Medulla oblongata (tissue), 1 donor: ENCODE results near the gene DSCAM.
"Not testable (repeated sequence)": the region's sequence is repeated elsewhere in the genome, so short reads cannot be mapped to it uniquely, and the experiment has no call there.

Experiments used
- DNase-seq: peaks from one replicate; pipeline ENCODE4 v3.0.0-alpha.2; 2015; ENCODE audit errors: extremely low spot score

DSCAM gene

DNA sequence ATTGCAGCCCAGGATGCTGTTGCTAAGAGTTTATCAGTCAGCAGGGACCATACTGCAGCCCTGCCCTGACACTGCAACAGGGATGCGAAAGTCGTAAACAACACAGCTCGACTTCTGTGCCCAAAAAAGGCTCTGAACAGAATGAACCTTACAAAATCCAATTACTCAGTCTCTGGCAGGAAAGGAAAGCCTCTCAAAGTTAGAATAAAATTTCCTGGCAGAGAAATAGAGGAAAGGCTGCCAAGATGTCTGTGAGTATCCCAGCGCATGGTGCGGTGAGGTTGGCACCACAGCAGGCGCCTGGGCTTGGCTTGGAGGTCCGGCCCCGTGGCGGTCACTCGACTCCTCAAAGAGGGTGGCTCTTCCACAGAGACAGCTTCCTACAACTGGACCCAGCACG lies 794.0 kb downstream of the DSCAM start:
- DNase-seq = peak; percentile 83

DNA sequence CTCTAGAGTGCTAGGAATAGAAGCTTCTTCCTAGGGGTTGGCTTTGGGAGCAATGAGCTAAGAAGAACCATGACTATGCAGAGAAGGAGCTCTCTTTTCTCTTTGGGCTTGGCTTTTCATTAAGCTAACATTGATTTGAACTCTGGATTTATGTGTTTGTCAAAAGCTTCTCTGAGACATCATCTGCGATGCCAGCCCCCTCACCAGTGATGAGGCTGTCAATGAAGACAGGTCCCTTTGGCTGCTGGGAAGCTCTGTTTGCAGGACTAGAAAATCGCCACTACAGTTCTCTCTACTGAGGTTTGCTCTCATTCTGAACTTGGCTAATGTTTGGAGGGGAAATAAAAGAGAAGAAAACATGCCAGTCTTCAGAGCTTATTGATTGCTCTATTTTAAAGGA lies 794.7 kb downstream of the DSCAM start:
- DNase-seq = no peak

DNA sequence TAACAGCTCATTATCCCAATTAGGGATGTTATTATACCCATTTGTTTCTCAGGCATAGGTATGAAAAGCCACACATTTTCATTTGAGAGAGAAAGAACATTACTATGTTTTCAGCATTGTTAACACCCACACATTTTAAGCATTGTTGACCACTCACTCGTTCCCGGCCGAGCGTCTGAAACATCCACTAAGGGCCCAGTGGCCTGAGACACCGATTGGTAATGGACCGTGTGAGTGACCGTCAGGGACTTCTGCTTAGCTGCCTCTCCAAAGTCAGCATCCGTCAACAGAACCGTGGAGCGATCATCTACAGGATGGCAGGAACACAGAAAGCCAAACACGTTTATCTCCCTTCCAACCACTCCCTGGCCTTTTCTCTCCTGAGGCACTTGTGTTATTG lies 795.2 kb downstream of the DSCAM start:
- DNase-seq = no peak

DNA sequence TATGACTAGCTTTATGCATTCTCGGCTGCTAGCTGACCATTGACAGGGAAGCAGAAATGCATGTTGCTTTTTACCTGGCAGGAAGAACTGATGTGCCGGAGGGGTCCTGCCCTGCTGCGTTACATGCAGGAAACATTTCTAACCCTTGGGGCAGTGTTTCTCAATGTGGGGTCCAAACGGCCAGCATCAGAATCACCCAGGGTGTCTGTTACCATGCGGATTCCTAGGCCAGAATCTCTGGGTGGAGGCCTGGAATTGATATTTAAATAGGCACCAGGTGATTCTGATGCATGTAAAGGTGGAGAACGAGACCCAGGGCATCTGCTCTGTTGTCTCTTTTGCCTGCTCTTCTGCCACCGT lies 797.0 kb downstream of the DSCAM start:
- no peak for DNase-seq

DNA sequence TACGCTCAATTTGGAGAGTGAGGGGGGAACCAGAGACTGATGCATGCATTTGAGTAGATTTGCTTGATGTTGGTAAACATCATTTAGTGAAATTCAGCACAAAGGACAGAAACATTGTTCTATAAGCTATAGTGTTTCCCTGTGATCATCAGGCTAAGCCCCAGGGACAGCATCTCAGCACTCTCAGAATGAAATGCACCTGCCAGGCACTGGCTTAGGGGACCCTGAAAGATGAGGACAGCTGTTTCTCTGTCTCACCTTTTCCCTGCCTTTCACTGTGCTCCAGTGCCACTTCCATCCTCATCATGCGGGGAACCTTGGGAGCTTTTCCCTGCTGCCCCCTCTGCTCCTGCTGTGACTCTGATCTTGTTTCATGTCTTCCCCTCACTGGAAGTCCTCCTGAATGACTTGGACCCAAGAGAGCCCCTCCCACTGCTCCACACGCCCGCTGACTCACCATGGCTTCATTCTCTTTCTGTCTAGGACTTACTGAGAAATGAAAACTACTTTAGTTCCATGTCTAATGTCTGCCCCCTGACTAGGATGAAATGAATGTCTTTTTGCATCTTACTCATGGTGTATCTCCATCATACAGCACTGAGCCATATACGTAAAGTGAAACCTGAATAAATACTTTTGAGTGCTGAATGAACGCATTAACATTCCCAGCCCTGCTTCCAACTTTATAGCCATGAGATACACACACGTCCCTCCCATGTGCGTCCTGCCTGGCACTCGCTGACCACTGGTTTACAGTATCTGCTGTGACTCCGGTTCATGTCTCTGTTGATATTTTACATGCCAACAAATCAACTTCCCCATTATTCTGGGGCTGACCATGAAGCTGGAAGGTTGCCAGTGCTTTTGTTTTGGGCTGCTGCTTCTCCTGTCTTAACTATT lies 797.7 kb downstream of the DSCAM start:
- DNase-seq = peak; percentile 27

DNA sequence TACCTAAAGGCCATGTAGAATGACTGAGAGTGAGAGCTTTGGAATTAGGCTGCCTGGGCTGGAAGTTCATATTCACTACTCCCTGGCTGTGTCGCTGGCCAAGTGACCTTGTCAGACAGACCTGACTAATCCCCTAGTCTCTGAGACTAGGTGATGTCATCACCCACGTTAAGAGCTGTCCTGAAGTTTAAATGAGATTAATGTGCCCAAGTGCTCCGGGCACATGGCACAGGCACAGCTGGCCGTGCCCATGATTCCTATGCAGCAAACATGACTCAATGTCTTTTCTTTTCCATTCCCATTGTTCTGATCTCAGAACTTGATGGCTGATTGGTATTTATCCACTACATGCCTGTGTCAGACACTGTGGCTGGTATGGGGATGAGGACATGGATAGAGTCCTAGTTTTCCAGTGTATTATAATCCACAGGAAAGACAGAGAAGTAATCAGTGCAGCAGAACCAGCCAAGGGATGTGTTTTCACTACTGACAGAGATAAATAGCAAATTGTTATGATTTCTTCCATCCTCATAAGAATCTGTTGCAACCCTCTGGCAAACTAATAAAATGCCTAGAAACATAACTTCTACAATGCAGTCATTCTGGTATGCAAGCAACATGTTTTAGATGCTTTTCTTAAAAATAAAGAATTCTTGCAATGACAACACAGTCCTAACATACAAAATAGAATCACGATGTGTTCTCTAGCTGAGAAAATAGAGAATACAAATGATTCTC lies 798.8 kb downstream of the DSCAM start:
- DNase-seq = no peak

DNA sequence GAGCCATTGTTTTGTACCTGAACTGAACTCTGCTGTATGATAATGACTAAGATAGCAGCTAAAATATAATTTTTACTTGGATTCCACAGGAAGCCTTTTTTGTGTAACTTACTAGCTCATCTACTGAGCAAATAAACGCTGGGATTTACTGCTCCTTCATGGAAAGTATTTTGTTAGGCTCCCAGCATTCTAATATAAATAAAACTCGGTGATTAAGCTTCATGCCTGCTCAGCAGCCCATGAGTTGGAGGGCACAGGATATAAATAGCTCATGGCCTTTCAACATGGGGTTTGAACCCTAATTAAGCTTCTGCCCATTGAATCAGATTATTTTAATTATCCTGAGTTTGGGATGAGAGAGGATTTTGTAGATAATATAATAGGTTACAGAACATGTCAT lies 799.7 kb downstream of the DSCAM start:
- no peak for DNase-seq

DNA sequence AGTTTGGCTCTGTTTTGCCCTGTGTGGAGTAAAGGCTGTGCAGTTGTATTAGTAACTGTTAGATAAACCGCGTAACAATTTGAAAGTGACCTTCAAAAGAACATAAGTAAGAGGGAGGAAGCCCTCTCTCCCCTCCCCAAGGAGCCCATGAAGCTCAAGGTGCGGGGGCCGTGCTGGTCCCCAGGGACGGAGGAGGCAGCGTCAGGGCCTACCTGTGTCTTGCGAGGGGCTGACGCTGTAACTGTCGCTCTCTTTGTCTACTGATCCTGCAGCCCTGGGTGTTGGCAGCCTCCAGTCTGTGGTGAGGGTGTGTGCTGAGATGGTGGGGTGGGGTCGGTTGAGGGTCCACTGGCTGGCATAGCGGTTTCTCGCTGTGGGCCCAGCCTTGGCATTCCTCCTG lies 803.1 kb downstream of the DSCAM start:
- no peak for DNase-seq

DNA sequence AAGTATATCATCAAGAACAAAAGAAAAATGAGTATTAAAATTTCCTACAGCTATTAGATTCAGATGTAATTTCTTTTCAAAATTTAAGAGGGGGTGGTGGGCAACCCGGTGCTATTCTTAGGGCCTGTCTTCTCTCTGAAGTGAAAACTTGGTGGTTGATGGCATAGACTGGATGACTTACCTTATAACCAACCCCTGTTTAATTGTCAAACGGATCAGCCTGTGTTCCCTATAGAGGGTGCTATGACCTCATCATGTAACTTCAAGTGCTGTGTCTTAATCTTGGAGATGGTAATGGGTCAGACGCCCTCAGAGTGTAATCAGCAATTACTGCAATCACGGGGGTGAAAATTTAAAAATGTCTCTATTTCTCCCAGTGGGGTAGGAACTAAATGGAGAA lies 803.5 kb downstream of the DSCAM start:
- no peak for DNase-seq

DNA sequence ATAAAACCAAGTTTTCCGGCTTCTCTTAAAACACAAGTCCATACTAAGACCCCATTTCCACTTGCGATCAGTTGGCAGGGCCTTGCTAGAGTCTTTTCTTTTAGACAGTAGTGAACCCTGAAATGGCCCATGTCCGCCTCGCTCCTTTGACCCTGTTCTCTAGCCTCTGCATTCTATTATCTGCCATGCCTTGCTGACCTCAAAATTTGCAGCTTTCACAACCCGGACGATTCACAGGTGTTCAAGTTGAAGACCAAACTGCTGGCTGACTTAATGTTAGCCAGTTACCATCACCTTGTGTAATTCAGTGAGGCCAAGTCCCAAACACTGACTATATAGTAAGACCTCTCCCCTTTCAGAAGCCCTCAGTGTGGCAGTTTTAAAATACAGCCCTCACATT lies 805.5 kb downstream of the DSCAM start:
- DNase-seq = no peak

DNA sequence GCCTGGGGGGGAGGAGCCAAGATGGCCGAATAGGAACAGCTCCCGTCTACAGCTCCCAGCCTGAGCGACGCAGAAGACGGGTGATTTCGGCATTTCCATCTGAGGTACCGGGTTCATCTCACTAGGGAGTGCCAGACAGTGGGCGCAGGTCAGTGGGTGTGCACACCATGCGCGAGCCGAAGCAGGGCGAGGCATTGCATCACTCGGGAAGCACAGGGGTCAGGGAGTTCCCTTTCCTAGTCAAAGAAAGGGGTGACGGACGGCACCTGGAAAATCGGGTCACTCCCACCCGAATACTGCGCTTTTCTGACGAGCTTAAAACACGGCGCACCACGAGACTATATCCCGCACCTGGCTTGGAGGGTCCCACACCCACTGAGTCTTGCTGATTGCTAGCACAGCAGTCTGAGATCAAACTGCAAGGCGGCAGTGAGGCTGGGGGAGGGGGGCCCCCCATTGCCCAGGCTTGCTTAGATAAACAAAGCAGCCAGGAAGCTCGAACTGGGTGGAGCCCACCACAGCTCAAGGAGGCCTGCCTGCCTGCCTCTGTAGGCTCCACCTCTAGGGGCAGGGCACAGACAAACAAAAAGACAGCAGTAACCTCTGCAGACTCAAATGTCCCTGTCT lies 813.7 kb downstream of the DSCAM start:
- DNase-seq = not testable (repeated sequence)

DNA sequence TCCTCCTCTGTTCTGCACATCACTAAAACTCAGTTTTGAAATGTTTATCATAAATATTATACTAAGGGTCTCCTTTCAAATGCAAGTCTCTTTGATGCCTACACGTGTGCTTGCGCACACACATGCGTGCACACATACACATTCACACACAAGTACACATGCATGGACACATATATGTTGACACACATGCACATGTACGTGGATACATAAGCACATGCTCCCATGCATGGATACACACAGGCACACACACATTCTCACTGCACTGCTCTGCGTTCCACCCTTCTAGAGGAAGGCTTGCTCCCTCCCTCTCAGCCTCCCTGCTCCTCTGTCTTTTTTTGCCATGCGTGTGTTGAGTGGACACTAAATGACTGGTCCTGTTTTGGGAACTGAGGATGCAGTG lies 817.1 kb downstream of the DSCAM start:
- no peak for DNase-seq

DNA sequence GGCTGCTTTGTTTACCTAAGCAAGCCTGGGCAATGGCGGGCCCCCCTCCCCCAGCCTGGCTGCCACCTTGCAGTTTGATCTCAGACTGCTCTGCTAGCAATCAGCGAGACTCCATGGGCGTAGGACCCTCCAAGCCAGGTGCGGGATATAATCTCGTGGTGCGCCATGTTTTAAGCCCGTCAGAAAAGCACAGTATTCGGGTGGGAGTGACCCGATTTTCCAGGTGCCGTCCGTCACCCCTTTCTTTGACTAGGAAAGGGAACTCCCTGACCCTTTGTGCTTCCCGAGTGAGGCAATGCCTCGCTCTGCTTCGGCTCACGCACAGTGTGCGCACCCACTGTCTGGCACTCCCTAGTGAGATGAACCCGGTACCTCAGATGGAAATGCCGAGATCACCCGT lies 818.6 kb downstream of the DSCAM start:
- DNase-seq = not testable (repeated sequence)

DNA sequence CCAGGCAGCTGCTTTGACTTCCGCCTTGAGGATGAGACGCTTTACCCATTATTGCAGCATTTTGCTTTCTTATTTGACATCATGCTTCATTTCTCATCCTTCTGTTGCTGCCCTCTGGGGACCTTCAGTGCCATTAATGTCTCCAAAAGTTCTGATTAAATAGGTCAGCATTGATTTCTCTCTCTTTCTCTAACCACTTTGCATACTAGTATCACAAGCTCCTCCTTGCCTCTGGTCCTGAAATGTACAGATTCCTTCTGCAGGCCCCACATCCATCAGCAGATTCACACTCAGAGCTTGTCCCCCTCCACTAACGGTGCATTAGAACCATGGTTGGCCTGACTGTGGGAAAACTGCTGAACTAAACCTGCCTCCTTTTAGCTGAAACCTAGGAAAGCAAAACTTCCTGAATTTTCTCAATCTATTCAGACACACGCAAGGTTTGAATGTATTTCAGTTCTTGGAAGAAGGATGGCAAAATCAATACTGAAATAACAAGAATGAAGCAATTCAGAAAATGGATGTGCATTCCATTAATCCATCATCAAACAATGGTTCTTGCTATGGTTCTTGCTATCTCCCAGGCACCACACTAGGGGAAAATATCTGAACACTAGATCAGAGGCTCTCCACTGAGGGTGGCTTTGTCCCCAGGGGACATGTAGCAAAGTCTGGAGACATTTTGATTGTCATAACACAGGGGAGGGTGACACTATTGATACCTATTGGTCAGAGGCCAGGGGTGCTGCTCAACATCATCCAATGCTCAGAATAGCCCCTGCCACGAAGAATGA lies 825.2 kb downstream of the DSCAM start:
- no peak for DNase-seq

DNA sequence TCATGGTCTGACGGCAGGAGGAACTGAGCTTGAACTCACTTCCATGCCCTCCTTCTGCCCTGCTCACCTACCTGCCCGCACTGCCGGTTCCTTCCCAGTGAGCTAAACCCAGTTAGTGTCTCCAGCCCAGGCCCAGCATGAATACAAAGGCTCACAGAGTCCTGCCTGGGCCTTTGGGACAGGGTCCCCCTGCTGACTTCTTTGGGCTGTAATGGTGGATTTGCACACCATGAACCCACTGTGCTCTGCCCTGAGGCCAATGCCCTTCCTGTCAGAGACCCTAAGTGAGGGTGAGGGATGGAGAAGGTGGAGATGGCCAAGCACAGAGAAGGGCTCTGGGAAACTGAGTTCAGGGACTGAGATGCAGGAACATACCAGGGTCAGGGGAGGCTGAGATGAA lies 826.3 kb downstream of the DSCAM start:
- no peak for DNase-seq

DNA sequence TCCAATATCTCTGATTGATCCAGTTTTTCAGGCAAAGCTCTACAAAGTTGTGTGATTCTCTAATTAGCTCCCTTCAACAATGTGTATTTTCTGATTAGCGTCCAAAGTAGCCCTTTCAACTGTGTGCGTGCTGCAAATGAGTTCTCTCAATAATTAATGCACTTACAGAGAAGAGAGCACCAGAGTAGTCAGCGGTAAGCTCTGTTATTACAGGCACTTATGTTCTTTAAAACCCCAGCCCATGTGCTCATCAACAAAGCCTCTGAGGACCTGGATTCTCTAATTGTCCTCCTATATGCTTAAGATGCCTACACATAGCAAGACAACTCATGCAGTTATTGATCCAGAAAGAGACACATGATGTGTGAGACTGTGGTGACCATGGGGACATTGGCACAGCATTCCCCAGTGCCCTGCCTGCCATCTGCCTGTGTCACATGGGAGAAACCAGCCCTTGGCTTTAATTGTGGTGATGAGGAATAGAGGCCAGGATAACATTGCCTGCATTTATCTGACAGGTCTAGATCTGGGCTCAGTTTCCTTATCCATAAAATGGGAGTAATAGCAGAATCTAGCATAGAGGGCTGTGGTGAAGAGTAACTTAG lies 828.0 kb downstream of the DSCAM start:
- DNase-seq = no peak

DNA sequence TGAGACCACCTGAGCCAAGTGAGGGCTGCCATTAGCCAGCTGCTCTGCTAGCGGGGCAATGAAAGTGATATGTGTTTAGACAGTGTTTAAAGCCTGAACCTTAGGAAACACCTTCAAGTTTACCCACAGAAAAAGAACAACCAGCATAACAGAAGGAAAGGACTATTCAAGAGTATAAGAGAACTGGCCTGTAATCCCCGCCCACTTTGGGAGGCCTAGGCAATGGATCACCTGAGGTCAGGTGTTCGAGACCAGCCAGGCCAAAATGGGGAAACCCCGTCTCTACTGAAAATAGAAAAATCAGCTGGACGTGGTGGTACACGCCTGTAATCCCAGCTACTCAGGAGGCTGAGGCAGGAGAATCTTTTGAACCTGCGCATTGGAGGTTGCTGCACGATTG lies 830.3 kb downstream of the DSCAM start:
- DNase-seq = no peak

DNA sequence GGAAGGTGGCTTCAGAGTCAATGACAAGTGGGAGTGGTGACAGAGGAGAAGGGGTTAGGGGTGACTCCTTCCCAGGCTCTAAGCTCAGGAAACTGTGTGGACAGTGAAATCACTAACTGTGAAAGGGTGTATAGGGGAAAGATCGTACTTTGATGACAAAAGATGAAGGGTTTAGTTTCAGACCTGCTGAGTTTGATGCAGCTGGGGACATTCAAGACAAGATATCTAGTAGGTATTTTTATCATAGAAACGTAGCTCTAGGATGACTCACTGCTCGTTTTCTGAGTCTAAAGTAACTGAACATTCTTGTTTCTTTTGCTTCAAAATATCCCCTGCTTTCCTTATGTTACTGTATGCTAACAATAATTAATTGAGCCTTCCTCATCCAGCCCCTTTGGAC lies 830.7 kb downstream of the DSCAM start:
- no peak for DNase-seq

DNA sequence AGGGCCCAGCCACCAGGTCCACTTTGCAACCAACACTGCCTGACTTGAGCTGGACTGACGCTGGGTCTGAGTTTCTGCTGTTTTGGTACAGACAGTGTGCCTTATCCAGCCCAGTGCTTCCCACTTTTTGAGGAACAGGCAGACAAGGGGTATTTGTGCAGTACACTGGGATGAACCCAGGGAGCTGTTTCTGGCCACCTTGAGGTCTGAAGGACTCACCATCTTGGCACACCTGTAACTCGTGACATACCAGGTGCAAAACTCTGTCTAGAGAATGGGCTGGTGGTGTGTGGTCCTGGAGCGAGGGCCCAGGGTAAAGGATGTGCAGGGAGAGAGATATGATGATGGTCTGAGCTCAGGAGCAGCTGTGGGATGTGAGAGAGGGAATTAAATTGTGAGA lies 831.1 kb downstream of the DSCAM start:
- no peak for DNase-seq

DNA sequence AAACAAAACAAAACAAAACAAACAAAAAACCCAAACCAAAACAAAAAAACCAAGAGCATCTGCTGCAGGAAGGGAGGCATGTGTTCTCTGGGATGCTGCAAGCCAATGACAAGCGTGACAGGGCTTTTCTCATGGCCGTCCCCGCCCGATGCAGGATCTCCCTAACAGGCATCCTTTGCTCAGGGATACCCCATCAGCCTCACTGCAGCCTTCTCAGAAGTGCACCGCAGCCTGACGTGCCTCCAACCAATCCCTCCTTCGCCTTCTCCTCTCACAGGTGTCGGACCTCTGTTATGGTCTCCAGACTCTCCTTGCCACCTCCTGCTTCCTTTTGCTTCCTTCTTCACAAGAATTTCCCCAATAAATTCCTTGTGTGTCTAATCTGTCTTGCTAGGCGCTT lies 832.6 kb downstream of the DSCAM start:
- DNase-seq = no peak

DNA sequence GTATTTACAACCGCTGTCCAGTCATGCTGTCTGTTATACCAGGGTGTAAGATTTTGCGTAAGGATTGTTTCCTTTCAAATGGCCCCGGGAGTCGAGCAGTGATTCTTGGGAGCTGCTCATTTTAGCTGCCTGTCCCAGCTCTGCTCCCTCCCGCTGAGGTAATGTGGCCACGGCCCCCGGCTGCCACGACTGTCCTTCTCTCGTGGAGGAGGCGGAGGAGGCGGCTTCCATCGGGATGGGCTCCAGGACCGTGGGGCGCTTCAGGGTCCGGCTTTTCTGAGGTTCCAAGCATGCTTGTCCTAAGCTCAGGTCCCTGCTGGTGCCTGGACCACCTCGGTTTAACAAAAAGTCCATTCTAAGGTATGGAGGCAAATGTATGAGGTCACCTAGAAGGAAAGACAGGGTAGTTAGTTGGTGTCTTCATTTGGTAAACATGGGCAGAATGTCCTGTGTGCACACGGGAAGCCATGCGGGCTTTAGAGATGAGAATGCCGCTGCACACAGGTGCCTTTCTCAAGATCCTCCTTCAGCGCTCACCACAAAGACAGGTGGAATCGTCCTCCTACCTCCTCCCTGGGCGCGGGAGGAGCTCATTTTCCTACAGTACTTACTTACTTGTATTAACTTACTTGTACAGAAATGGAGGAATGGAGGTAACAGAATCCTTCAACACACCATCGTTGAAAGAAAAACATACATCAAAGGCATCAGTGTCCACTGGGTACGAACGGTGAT lies 833.8 kb downstream of the DSCAM start:
- no peak for DNase-seq
